Stimulated activated naive CD8-positive, alpha-beta T cell treated with anti-CD3 and anti-CD28 coated beads, Interleukin-15, Interleukin-2, amounts not matched to agents 100 ng/mL and 50 ng/mL, for 24 hours (primary cell): ENCODE data around the gene LRRC4.

ENCODE experiments used
- H3K27ac Mint-ChIP-seq: one replicate; pipeline ENCODE4 v1.8.0; 2021; ENCODE audit warnings: mild to moderate bottlenecking, mixed read lengths
- H3K27me3 Mint-ChIP-seq: one replicate; pipeline ENCODE4 v1.8.0; 2021; ENCODE audit warnings: mixed read lengths
- H3K36me3 Mint-ChIP-seq: one replicate; pipeline ENCODE4 v1.8.0; 2021; ENCODE audit warnings: low read depth, mixed read lengths
- H3K4me1 Mint-ChIP-seq: one replicate; pipeline ENCODE4 v1.8.0; 2021; ENCODE audit warnings: low read depth, mixed read lengths
- H3K4me3 Mint-ChIP-seq: one replicate; pipeline ENCODE4 v1.8.0; 2021; ENCODE audit warnings: mild to moderate bottlenecking, mixed read lengths
- H3K9me3 Mint-ChIP-seq: one replicate; pipeline ENCODE4 v1.8.0; 2021; ENCODE audit warnings: mixed read lengths

The LRRC4 gene

GRCh38 chr7:128045158-128045557 is 13.9 kb upstream of the LRRC4 start:
- no peaks in the 10 kb centered on the region for H3K27me3 Mint-ChIP-seq
- no peak overlapping the region for H3K4me3 Mint-ChIP-seq
- H3K36me3 Mint-ChIP-seq = peaks cover 27% of the 10 kb centered on the region
- H3K9me3 Mint-ChIP-seq = no peaks in the 10 kb centered on the region
- no peak overlapping the region for H3K27ac Mint-ChIP-seq
- H3K4me1 Mint-ChIP-seq = peaks cover 15% of the 10 kb centered on the region

DNA sequence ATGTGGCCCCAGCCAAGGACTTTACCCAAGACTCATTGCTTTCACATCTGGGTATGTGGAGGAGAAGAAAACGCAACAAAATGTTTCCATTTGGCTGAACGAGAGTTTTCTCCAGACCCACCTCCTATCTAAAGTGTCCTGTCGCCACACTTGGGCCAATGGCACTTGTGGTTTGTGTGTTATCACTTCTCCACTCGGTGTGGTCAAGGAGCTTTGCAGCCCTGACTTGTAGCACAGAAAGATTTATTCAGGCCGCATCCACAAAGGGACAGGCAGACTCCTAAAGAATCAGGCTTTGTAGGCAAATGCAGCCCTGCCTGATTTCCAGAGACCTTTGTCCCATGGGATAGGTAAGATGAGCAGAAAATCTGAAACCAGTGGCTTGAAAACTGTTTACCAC is 12.8 kb upstream of the LRRC4 start:
- H3K36me3 Mint-ChIP-seq = peaks cover 19% of the 10 kb centered on the region
- H3K4me1 Mint-ChIP-seq = peaks cover 8% of the 10 kb centered on the region
- no peak overlapping the region for H3K4me3 Mint-ChIP-seq
- H3K27ac Mint-ChIP-seq = no peak overlapping the region
- no peaks in the 10 kb centered on the region for H3K27me3 Mint-ChIP-seq
- no peaks in the 10 kb centered on the region for H3K9me3 Mint-ChIP-seq

DNA sequence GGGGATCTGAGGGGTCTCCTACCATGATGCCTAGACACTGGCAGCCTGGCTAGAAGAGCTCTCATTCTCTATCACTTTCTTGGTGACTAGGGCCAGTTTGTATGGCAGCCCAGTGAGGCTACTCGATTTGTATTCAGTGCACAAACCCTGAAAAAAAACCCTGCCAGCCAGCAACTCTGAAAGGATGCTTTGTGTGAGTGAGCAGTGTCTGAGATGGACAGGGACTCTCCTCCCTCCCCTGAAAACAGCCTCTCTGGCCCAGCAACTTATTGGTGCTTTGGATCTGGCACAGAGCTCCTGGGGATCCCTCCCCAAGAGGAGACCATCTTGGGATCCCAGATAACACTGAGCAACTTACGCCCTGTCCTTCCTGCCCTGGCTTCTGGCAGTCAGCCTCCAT is 10.8 kb upstream of the LRRC4 start:
- no peaks in the 10 kb centered on the region for H3K27me3 Mint-ChIP-seq
- no peak overlapping the region for H3K4me3 Mint-ChIP-seq
- H3K27ac Mint-ChIP-seq = no peak overlapping the region
- H3K4me1 Mint-ChIP-seq = peaks cover 13% of the 10 kb centered on the region
- no peaks in the 10 kb centered on the region for H3K9me3 Mint-ChIP-seq
- H3K36me3 Mint-ChIP-seq = peaks cover 18% of the 10 kb centered on the region

- Mint-ChIP-seq H3K36me3 (peaks cover 18% of the 10 kb centered on the region), H3K9me3 (no peaks in the 10 kb centered on the region), H3K27ac (no peak overlapping the region), H3K4me3 (no peak overlapping the region), H3K27me3 (no peaks in the 10 kb centered on the region), H3K4me1 (peaks cover 17% of the 10 kb centered on the region)
These were observed 10.0 kb upstream of the LRRC4 start for GRCh38 chr7:128041203-128041602.

- Mint-ChIP-seq H3K9me3 (no peaks in the 10 kb centered on the region), H3K27ac (no peak overlapping the region), H3K4me3 (no peak overlapping the region), H3K27me3 (no peaks in the 10 kb centered on the region), H3K36me3 (peaks cover 12% of the 10 kb centered on the region), H3K4me1 (peaks cover 23% of the 10 kb centered on the region)
These were observed 9.0 kb upstream of the LRRC4 start for GRCh38 chr7:128040205-128040604.

- H3K4me3 Mint-ChIP-seq = no peak overlapping the region
- H3K9me3 Mint-ChIP-seq = no peaks in the 10 kb centered on the region
- H3K36me3 Mint-ChIP-seq = peaks cover 12% of the 10 kb centered on the region
- peaks cover 23% of the 10 kb centered on the region for H3K4me1 Mint-ChIP-seq
- no peaks in the 10 kb centered on the region for H3K27me3 Mint-ChIP-seq
- no peak overlapping the region for H3K27ac Mint-ChIP-seq
These were observed 8.3 kb upstream of the LRRC4 start for GRCh38 chr7:128039544-128039953.

DNA sequence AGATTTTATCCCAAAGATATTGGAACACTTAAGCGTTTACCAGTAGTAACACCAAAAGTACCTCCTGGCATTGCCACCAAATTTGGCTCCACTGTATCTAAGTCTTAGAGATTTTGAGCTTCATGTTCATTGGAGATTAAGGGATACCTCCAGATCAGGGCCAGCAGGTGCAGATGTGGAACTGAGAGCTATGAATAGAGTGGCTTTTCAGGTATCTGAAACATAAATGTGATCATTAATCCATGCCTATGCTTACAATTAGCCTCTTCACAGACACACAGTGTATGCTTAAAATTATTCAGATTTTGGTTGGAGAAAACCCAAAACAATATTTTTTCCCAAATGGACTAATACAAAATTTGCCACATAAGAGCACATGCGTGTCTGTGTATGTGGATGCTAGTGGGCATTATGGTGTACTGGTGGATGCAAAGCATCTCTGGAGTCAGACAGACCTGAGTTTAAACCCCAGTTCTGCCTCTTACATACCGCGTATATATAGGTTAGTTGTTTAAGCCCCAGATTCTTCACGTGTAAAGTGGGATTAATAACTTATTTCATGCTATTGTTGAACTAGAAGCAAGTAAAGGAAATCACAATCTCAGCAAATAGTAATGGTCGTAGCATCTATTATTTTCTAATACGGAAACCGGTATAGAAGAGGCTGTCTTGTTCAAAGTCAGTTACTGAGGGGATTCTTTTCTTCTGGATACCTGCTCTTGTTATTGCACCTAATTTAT is 6.8 kb upstream of the LRRC4 start:
- peak overlapping the region; percentile 37 for H3K27ac Mint-ChIP-seq
- peaks cover 12% of the 10 kb centered on the region for H3K36me3 Mint-ChIP-seq
- H3K4me3 Mint-ChIP-seq = no peak overlapping the region
- H3K4me1 Mint-ChIP-seq = peaks cover 17% of the 10 kb centered on the region
- H3K9me3 Mint-ChIP-seq = no peaks in the 10 kb centered on the region
- H3K27me3 Mint-ChIP-seq = no peaks in the 10 kb centered on the region

DNA sequence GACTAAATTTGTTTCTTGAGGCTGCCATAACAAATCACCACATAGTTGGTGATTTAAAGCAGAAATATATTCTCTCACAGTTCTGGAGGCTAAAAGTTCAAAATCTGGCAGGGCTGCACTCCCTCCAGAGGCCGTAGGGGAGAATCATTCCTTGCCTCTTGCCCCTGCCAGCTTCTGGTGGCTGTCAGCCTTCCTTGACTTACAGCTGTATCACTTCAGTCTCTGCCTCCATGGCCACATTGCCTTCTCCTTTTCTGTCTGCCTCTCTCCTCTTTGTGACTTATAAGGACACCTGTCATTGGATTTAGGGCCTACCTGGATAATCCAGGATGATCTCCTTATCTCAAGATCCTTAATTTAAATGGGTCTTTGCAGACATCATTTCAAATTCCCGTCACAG is 5.8 kb upstream of the LRRC4 start:
- Mint-ChIP-seq H3K4me3 (no peak overlapping the region), H3K9me3 (no peaks in the 10 kb centered on the region), H3K27ac (no peak overlapping the region), H3K4me1 (peaks cover 17% of the 10 kb centered on the region), H3K36me3 (peaks cover 8% of the 10 kb centered on the region), H3K27me3 (no peaks in the 10 kb centered on the region)

DNA sequence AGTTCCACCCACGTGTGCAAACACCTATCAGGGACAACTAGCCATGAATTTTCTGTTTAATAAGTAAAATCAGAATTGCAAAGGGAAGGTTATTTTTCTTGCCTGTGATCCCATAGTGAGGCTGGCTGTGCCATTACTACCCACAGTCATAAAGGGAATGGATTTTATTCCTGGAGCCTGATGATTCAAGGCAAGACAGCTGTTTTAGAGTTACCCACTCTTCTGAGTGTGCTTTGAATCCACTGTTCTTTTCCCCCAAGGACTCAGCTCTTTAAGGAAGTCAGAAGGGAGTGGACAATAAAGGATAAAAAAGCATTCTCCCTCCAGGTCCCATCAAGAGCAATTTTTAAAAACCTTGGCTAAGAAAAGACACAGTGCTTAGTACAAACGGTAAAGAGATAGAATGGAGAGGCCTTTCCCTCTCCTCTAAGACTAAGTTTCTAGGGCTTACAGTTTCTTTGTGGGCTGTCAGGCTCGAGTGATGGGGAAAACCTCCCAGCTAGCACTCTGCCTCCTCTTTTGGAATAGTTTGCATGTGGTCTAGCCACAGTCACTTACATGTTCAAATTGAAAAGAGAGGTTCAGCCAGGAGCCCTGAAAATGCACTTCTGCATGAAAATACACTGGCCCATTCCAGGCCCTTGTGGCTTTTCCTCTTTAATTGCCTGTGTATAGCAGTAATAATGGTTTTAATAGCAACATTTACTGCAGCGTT is 5.1 kb upstream of the LRRC4 start:
- peaks cover 17% of the 10 kb centered on the region for H3K4me1 Mint-ChIP-seq
- H3K27ac Mint-ChIP-seq = no peak overlapping the region
- no peaks in the 10 kb centered on the region for H3K9me3 Mint-ChIP-seq
- H3K27me3 Mint-ChIP-seq = no peaks in the 10 kb centered on the region
- no peak overlapping the region for H3K4me3 Mint-ChIP-seq
- H3K36me3 Mint-ChIP-seq = peaks cover 4% of the 10 kb centered on the region

GRCh38 chr7:128035712-128036111 is 4.5 kb upstream of the LRRC4 start:
- Mint-ChIP-seq H3K27ac (no peak overlapping the region), H3K27me3 (no peaks in the 10 kb centered on the region), H3K36me3 (peaks cover 2% of the 10 kb centered on the region), H3K4me1 (peaks cover 16% of the 10 kb centered on the region), H3K4me3 (no peak overlapping the region), H3K9me3 (no peaks in the 10 kb centered on the region)

GRCh38 chr7:128034825-128035224 is 3.6 kb upstream of the LRRC4 start:
- H3K27ac Mint-ChIP-seq = no peak overlapping the region
- H3K9me3 Mint-ChIP-seq = no peaks in the 10 kb centered on the region
- H3K4me3 Mint-ChIP-seq = no peak overlapping the region
- no peaks in the 10 kb centered on the region for H3K36me3 Mint-ChIP-seq
- H3K27me3 Mint-ChIP-seq = no peaks in the 10 kb centered on the region
- H3K4me1 Mint-ChIP-seq = peaks cover 21% of the 10 kb centered on the region

GRCh38 chr7:128033246-128033645 is 2.0 kb upstream of the LRRC4 start:
- Mint-ChIP-seq H3K9me3 (no peaks in the 10 kb centered on the region), H3K4me3 (no peak overlapping the region), H3K36me3 (peaks cover 13% of the 10 kb centered on the region), H3K27ac (no peak overlapping the region), H3K27me3 (no peaks in the 10 kb centered on the region), H3K4me1 (peaks cover 21% of the 10 kb centered on the region)

GRCh38 chr7:128032605-128033235 is 1.5 kb upstream of the LRRC4 start:
- H3K4me3 Mint-ChIP-seq = no peak overlapping the region
- H3K27me3 Mint-ChIP-seq = no peaks in the 10 kb centered on the region
- H3K4me1 Mint-ChIP-seq = peaks cover 20% of the 10 kb centered on the region
- peaks cover 13% of the 10 kb centered on the region for H3K36me3 Mint-ChIP-seq
- H3K9me3 Mint-ChIP-seq = no peaks in the 10 kb centered on the region
- no peak overlapping the region for H3K27ac Mint-ChIP-seq

DNA sequence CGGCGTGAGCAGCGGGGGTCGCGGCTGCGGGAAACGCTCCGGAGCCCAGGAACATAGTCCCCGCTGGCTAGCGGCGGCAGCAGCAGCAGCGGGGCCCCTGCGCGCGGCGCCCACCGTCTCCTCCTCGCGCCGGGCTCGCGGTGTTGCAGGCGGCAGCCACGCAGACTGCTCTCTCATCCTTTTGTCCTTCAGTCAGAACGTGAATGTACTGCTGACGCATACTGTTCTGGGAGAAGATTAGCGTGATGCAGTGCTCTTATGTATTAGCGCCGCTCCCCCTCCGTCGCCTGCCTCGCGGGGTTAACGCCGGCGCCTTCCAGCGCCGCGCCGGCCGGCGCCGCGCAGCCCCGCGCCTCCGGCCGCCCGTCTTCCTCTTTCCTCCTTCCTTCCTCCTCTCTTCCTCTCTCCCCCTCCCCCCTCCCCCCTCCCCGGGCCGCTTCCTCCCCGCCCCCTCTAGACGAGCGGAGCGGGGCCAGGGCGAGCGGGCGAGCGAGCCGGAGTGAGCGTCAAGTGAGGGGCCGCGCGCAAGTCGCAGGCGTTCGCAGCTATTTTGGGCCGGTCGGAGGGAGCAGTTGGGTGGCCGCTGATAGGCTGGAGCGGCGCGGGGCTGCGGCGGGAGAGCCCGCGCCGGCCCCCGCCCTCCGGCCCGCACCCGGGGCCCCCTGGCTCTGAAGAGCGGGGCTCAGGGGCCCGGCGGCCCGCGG is 816 bp upstream of the LRRC4 start:
- Mint-ChIP-seq H3K27me3 (no peaks in the 10 kb centered on the region), H3K4me3 (peak overlapping the region; percentile 78), H3K36me3 (peaks cover 17% of the 10 kb centered on the region), H3K27ac (no peak overlapping the region), H3K9me3 (no peaks in the 10 kb centered on the region), H3K4me1 (peaks cover 20% of the 10 kb centered on the region)

GRCh38 chr7:128030263-128030653 is 979 bp downstream of the LRRC4 start:
- no peaks in the 10 kb centered on the region for H3K27me3 Mint-ChIP-seq
- peak overlapping the region; percentile 54 for H3K4me3 Mint-ChIP-seq
- no peak overlapping the region for H3K27ac Mint-ChIP-seq
- peaks cover 17% of the 10 kb centered on the region for H3K36me3 Mint-ChIP-seq
- H3K9me3 Mint-ChIP-seq = no peaks in the 10 kb centered on the region
- H3K4me1 Mint-ChIP-seq = peaks cover 15% of the 10 kb centered on the region
